WTC11 (cell line): ENCODE measurements around the gene NDUFV2.

Experiments used
- JUN ChIP-seq: sonication (generic); formaldehyde crosslinking; IDR thresholded peaks from 2 replicates; pipeline ENCODE4 v1.8.0; 2023; ENCODE audit warnings: mild to moderate bottlenecking, missing genetic modification reagents
- KAT7 ChIP-seq: sonication (generic); formaldehyde crosslinking; IDR thresholded peaks from 2 replicates; pipeline ENCODE4 v1.8.1; 2023; ENCODE audit warnings: missing genetic modification reagents, mild to moderate bottlenecking, borderline replicate concordance
- TF ChIP-seq, protein P1 (sequence below): sonication (generic); formaldehyde crosslinking; IDR thresholded peaks from 2 replicates; pipeline ENCODE4 v1.8.1; 2023; ENCODE audit warnings: mild to moderate bottlenecking, missing genetic modification reagents, borderline replicate concordance

DNA sequence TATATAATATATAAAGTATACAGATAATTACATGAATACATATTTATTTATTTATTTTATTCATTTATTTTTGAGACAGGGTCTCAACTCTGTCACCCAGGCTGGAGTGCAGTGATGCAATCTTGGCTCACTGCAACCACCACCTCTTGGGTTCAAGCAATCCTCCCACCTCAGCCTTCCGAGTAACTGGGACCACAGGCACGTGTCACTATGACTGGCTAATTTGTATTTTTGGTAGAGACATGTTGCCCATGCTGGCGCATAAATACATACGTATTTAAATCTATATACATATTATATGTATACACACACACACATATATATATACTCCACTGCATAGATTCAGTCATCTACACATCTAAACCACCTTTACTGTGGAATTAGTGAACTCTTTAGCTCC, 20.6 kb upstream of the NDUFV2 start:
- no peak for TF ChIP-seq KAT7 (CRISPR knock-in tag)
- TF ChIP-seq, protein P1, sequence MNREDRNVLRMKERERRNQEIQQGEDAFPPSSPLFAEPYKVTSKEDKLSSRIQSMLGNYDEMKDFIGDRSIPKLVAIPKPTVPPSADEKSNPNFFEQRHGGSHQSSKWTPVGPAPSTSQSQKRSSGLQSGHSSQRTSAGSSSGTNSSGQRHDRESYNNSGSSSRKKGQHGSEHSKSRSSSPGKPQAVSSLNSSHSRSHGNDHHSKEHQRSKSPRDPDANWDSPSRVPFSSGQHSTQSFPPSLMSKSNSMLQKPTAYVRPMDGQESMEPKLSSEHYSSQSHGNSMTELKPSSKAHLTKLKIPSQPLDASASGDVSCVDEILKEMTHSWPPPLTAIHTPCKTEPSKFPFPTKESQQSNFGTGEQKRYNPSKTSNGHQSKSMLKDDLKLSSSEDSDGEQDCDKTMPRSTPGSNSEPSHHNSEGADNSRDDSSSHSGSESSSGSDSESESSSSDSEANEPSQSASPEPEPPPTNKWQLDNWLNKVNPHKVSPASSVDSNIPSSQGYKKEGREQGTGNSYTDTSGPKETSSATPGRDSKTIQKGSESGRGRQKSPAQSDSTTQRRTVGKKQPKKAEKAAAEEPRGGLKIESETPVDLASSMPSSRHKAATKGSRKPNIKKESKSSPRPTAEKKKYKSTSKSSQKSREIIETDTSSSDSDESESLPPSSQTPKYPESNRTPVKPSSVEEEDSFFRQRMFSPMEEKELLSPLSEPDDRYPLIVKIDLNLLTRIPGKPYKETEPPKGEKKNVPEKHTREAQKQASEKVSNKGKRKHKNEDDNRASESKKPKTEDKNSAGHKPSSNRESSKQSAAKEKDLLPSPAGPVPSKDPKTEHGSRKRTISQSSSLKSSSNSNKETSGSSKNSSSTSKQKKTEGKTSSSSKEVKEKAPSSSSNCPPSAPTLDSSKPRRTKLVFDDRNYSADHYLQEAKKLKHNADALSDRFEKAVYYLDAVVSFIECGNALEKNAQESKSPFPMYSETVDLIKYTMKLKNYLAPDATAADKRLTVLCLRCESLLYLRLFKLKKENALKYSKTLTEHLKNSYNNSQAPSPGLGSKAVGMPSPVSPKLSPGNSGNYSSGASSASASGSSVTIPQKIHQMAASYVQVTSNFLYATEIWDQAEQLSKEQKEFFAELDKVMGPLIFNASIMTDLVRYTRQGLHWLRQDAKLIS (CRISPR knock-in tag): no peak
- no peak for TF ChIP-seq JUN (CRISPR knock-in tag)
